ENCODE data around the gene ZNF428. TPM values are rescaled to one million over a fixed set of nuclear protein-coding genes. Genes with fewer than 3 reads are reported as not detected.

The ZNF428 gene
- total and polyA plus RNA-seq, 4 donors, result 6.5 to 22.1 (median 14.4) TPM

GRCh38 chr19:43575156-43575950, 44.1 kb downstream of the ZNF428 start, which contains the start of the genes PINLYP and XRCC1:
Gene PINLYP, plus strand, starts transcription at chr19:43575801. Its CDS starts 1,391 bp downstream, at chr19:43577192.
Gene XRCC1, minus strand, starts transcription at chr19:43575527. Its CDS starts 69 bp downstream, at chr19:43575458.
- peaks cover 2 to 16% (median 13%) of the 10 kb centered on the region in 4 donors for H3K4me1 ChIP-seq (ENCODE audit: control insufficient read depth in 4 of 4, insufficient read depth in 4 of 4, low read length in 3 of 4)
- H3K9ac ChIP-seq (ENCODE audit: low read depth in 1 of 2, low read length in 2 of 2), result peak within 1 kb of the TSS; percentile 92 to 96
- H3K36me3 ChIP-seq (ENCODE audit: control insufficient read depth in 4 of 4, insufficient read depth in 3 of 4, low read depth in 1 of 4, low read length in 3 of 4), result no peaks in the 10 kb centered on the region
- peak within 1 kb of the TSS; percentile 58 to 92 (median 75) for H3K4me3 ChIP-seq (ENCODE audit: low read depth in 1 of 3, low read length in 3 of 3)
- no peaks in the 10 kb centered on the region for H3K27me3 ChIP-seq (ENCODE audit: control insufficient read depth in 4 of 4, insufficient read depth in 4 of 4, low read length in 3 of 4)
- WGBS, result under 1% methylated on average over 51 of the region's 51 CpGs
- TF ChIP-seq CTCF (IDR thresholded peaks at IDR 0.05; ENCODE audit: low read depth, low read length, missing input control), result no peak
- no peak for TF ChIP-seq HNF4A (conservative IDR thresholded peaks at IDR 0.05)
- TF ChIP-seq YY1 (IDR thresholded peaks at IDR 0.05), result peak; percentile 41
- TF ChIP-seq FOXA2 (IDR thresholded peaks at IDR 0.05), result no peak
- TF ChIP-seq GABPA (IDR thresholded peaks at IDR 0.05 in 1 of 2, conservative IDR thresholded peaks at IDR 0.05 in 1 of 2), result peak in 1 of 2 donors; percentile 61
- peak; percentile 30 for TF ChIP-seq SP1 (IDR thresholded peaks at IDR 0.05)
- H3K9me3 ChIP-seq (ENCODE audit: control insufficient read depth in 4 of 4, low read length in 3 of 4), result no peaks in the 10 kb centered on the region
- peak within 1 kb of the TSS; percentile 57 to 75 for H3K27ac ChIP-seq (ENCODE audit: low read depth in 1 of 2, low read length in 2 of 2)
- DNase-seq (ENCODE audit: low spot score), result peak; percentile 93

GRCh38 chr19:43574424-43575155, 44.8 kb downstream of the ZNF428 start:
- Histone ChIP-seq H3K9ac (ENCODE audit: low read depth in 1 of 2, low read length in 2 of 2) (peak overlapping the region; percentile 92 to 96), H3K4me3 (ENCODE audit: low read depth in 1 of 3, low read length in 3 of 3) (peak overlapping the region; percentile 58 to 92 (median 75))
- 37% methylated on average over 12 of the region's 12 CpGs for WGBS

More at GRCh38 chr19:43574424-43575155, 44.8 kb downstream of the ZNF428 start:
- Histone ChIP-seq H3K4me1 (ENCODE audit: control insufficient read depth in 4 of 4, insufficient read depth in 4 of 4, low read length in 3 of 4) (peaks cover 2 to 16% (median 13%) of the 10 kb centered on the region in 4 donors), H3K36me3 (ENCODE audit: control insufficient read depth in 4 of 4, insufficient read depth in 3 of 4, low read depth in 1 of 4, low read length in 3 of 4) (no peaks in the 10 kb centered on the region), H3K27ac (ENCODE audit: low read depth in 1 of 2, low read length in 2 of 2) (peak overlapping the region; percentile 57 to 75), H3K9me3 (ENCODE audit: control insufficient read depth in 4 of 4, low read length in 3 of 4) (no peaks in the 10 kb centered on the region), H3K27me3 (ENCODE audit: control insufficient read depth in 4 of 4, insufficient read depth in 4 of 4, low read length in 3 of 4) (no peaks in the 10 kb centered on the region)
- TF ChIP-seq EGR1 (IDR thresholded peaks at IDR 0.05; ENCODE audit: low read depth in 2 of 2), result no peak
- TF ChIP-seq YY1 (IDR thresholded peaks at IDR 0.05), result no peak
- TF ChIP-seq FOXA2 (IDR thresholded peaks at IDR 0.05), result no peak
- TF ChIP-seq NR2F2 (IDR thresholded peaks at IDR 0.05), result no peak
- TF ChIP-seq CTCF (IDR thresholded peaks at IDR 0.05; ENCODE audit: low read depth, low read length, missing input control), result no peak
- no peak for TF ChIP-seq ATF3 (IDR thresholded peaks at IDR 0.05)
- no peak for TF ChIP-seq FOXA1 (IDR thresholded peaks at IDR 0.05)
- no peak for TF ChIP-seq GABPA (IDR thresholded peaks at IDR 0.05 in 1 of 2, conservative IDR thresholded peaks at IDR 0.05 in 1 of 2)
- TF ChIP-seq, protein P1, sequence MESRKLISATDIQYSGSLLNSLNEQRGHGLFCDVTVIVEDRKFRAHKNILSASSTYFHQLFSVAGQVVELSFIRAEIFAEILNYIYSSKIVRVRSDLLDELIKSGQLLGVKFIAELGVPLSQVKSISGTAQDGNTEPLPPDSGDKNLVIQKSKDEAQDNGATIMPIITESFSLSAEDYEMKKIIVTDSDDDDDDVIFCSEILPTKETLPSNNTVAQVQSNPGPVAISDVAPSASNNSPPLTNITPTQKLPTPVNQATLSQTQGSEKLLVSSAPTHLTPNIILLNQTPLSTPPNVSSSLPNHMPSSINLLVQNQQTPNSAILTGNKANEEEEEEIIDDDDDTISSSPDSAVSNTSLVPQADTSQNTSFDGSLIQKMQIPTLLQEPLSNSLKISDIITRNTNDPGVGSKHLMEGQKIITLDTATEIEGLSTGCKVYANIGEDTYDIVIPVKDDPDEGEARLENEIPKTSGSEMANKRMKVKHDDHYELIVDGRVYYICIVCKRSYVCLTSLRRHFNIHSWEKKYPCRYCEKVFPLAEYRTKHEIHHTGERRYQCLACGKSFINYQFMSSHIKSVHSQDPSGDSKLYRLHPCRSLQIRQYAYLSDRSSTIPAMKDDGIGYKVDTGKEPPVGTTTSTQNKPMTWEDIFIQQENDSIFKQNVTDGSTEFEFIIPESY (IDR thresholded peaks at IDR 0.05), result no peak
- TF ChIP-seq HNF4G (IDR thresholded peaks at IDR 0.05), result no peak
- no peak for TF ChIP-seq HNF4A (conservative IDR thresholded peaks at IDR 0.05)
- no peak for TF ChIP-seq RXRA (IDR thresholded peaks at IDR 0.05)
- TF ChIP-seq SP1 (IDR thresholded peaks at IDR 0.05), result no peak
- TF ChIP-seq, protein P2, sequence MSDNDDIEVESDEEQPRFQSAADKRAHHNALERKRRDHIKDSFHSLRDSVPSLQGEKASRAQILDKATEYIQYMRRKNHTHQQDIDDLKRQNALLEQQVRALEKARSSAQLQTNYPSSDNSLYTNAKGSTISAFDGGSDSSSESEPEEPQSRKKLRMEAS (IDR thresholded peaks at IDR 0.05), result no peak
- no peak for TF ChIP-seq REST (IDR thresholded peaks at IDR 0.05)
- TF ChIP-seq RAD21 (IDR thresholded peaks at IDR 0.05), result no peak
- TF ChIP-seq JUND (IDR thresholded peaks at IDR 0.05), result no peak
- no peak for TF ChIP-seq TAF1 (conservative IDR thresholded peaks at IDR 0.05)
- no peak for DNase-seq (ENCODE audit: low spot score)
